HepG2 (cell line): ENCODE results near the gene GUCY2C.

Experiments used
- CTCF ChIP-seq: sonication (generic); formaldehyde crosslinking; IDR thresholded peaks from 2 replicates; pipeline ENCODE4 v1.5.0; 2020; ENCODE audit warnings: mild to moderate bottlenecking, missing genetic modification reagents, moderate library complexity
- POLR2A ChIP-seq, 2 experiments: IDR thresholded peaks; 2 replicates each; pipeline ENCODE4 v1.6.1; 2011; ENCODE audit warnings: low read depth in 2 of 2, low read length in 2 of 2, mild to moderate bottlenecking in 1 of 2, moderate library complexity in 1 of 2; ENCODE audit not compliant: insufficient read depth in 1 of 2
- POLR2AphosphoS2 ChIP-seq: IDR thresholded peaks from 2 replicates; pipeline ENCODE4 v1.6.1; 2011; ENCODE audit warnings: low read depth, low read length, improper control_type of control experiment
- SNAPC2 ChIP-seq: sonication (generic); formaldehyde crosslinking; IDR thresholded peaks from 2 replicates; pipeline ENCODE4 v1.8.1; 2022; ENCODE audit warnings: mild to moderate bottlenecking, missing genetic modification reagents
- SP2 ChIP-seq: sonication (generic); formaldehyde crosslinking; IDR thresholded peaks from 2 replicates; pipeline ENCODE4 v1.5.1; 2020; ENCODE audit warnings: mild to moderate bottlenecking, missing genetic modification reagents
- SP4 ChIP-seq: sonication (generic); formaldehyde crosslinking; IDR thresholded peaks from 2 replicates; pipeline ENCODE4 v1.8.1; 2023; ENCODE audit warnings: mild to moderate bottlenecking, missing genetic modification reagents
- TMF1 ChIP-seq: sonication (generic); formaldehyde crosslinking; IDR thresholded peaks from 2 replicates; pipeline ENCODE4 v1.8.1; 2022; ENCODE audit warnings: low read depth, missing genetic modification reagents
- ZFP1 ChIP-seq: IDR thresholded peaks from 2 replicates; pipeline ENCODE4 v1.6.1; 2016
- TF ChIP-seq, protein P1 (sequence below): sonication (generic); formaldehyde crosslinking; IDR thresholded peaks from 2 replicates; pipeline ENCODE4 v1.5.1; 2020; ENCODE audit warnings: mild to moderate bottlenecking, moderate library complexity, missing genetic modification reagents

DNA sequence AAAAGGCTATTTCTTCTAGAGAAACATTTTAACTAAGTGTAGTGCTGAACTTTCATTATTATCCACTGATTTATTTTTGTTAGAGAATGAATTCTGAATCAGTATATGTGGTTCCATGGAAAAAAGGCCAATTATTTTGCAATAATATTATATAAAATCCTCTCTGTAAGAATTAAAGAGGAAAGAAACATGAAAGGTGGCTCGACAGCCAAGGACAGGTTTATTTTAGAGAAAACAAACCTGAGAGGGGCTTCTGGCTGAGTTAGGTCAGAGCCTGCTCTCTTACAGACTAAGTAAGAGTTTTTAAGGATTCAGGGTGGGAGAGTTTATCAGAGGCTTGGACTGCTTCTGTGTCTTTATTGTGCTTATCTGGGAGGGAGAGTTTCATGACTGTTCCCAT is 46.7 kb upstream of the GUCY2C start:
- TF ChIP-seq SNAPC2 (CRISPR knock-in tag) (no peak), SP2 (CRISPR knock-in tag) (no peak), POLR2AphosphoS2 (no peak), POLR2A (IDR thresholded peaks at IDR 0.05; ENCODE audit: insufficient read depth in 1 of 2, low read depth in 2 of 2, low read length in 2 of 2) (no peak), SP4 (CRISPR knock-in tag) (no peak), ZFP1 (no peak), TMF1 (CRISPR knock-in tag) (no peak), CTCF (no peak)
- TF ChIP-seq, protein P1, sequence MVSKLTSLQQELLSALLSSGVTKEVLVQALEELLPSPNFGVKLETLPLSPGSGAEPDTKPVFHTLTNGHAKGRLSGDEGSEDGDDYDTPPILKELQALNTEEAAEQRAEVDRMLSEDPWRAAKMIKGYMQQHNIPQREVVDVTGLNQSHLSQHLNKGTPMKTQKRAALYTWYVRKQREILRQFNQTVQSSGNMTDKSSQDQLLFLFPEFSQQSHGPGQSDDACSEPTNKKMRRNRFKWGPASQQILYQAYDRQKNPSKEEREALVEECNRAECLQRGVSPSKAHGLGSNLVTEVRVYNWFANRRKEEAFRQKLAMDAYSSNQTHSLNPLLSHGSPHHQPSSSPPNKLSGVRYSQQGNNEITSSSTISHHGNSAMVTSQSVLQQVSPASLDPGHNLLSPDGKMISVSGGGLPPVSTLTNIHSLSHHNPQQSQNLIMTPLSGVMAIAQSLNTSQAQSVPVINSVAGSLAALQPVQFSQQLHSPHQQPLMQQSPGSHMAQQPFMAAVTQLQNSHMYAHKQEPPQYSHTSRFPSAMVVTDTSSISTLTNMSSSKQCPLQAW (CRISPR knock-in tag): no peak
